ENCODE results near the gene SLCO2B1.

DNA sequence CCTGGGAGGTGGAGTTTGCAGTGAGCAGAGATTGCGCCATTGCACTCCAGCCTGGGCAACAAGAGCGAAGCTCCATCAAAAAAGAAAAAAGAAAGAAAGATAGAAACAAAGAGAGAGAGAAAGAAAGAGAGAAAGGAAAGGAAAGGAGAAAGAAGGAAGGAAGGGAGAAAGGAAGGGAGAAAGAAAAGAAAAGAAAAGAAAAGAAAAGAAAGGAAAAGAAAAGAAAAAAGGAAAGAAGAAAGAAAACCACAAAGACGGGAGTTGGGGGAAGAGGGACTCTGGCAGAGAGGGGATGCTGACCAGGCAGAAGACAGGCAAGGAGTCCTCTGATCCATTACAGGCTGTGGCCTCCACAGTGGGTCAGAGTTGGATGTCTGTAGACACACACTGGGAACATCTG lies 18.8 kb upstream of the SLCO2B1 start:
- TF ChIP-seq, protein P1, sequence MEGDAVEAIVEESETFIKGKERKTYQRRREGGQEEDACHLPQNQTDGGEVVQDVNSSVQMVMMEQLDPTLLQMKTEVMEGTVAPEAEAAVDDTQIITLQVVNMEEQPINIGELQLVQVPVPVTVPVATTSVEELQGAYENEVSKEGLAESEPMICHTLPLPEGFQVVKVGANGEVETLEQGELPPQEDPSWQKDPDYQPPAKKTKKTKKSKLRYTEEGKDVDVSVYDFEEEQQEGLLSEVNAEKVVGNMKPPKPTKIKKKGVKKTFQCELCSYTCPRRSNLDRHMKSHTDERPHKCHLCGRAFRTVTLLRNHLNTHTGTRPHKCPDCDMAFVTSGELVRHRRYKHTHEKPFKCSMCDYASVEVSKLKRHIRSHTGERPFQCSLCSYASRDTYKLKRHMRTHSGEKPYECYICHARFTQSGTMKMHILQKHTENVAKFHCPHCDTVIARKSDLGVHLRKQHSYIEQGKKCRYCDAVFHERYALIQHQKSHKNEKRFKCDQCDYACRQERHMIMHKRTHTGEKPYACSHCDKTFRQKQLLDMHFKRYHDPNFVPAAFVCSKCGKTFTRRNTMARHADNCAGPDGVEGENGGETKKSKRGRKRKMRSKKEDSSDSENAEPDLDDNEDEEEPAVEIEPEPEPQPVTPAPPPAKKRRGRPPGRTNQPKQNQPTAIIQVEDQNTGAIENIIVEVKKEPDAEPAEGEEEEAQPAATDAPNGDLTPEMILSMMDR (conservative IDR thresholded peaks at IDR 0.05; ENCODE audit: low read depth, low read length) = no peak
- no peak for TF ChIP-seq EZH2 (IDR thresholded peaks at IDR 0.05; ENCODE audit: borderline replicate concordance, low read depth, low read length, poor library complexity, severe bottlenecking)

Measured in A673 (cell line).